ENCODE measurements around the gene ATIC. TPM values are rescaled to one million over a fixed set of nuclear protein-coding genes. Genes with fewer than 3 reads are reported as not detected.

Gene ATIC
- total and polyA plus RNA-seq, 2 of the 8 experiments (the other 6 are each of a cell fraction or from before 2014, with no cell fraction given): 139 to 319 TPM

- Histone ChIP-seq H2BK12ac (ENCODE audit: low read depth, low read length) (no peak overlapping the region), H2BK15ac (ENCODE audit: low read length) (no peak overlapping the region), H4K5ac (ENCODE audit: insufficient read length, low read depth, low read length) (no peak overlapping the region), H2AFZ (ENCODE audit: low read length) (no peak overlapping the region), H3K56ac (replicated peaks; ENCODE audit: insufficient read length, low read depth, low read length) (no peak overlapping the region), H3K27me3 (replicated peaks in 1 of 4; ENCODE audit: control insufficient read depth in 3 of 4, extremely low read depth in 1 of 4, insufficient read depth in 3 of 4, low read length in 3 of 4) (no peaks in the 10 kb centered on the region), H3K9me3 (ENCODE audit: insufficient read depth in 2 of 2, low read depth in 1 of 2, low read length in 1 of 2) (no peaks in the 10 kb centered on the region), H3K27ac (ENCODE audit: low read depth, low read length) (no peak overlapping the region), H4K91ac (replicated peaks; ENCODE audit: insufficient read length, low read length) (no peak overlapping the region), H2BK20ac (ENCODE audit: low read length) (no peak overlapping the region), H3K18ac (ENCODE audit: extremely low read depth, low read length) (no peak overlapping the region), H3K4me2 (ENCODE audit: insufficient read depth in 1 of 2, low read depth in 2 of 2, low read length in 2 of 2) (no peak overlapping the region), H3K4me3 (ENCODE audit: extremely low read depth in 1 of 4, insufficient read depth in 2 of 4, low read depth in 3 of 4, low read length in 4 of 4) (no peak overlapping the region), H3K4me1 (replicated peaks in 1 of 4; ENCODE audit: control insufficient read depth in 3 of 4, insufficient read depth in 4 of 4, low read length in 3 of 4) (peaks cover 0 to 12% (median 2%) of the 10 kb centered on the region in 4 experiments; a peak in 5 of 7 replicates), H2BK5ac (ENCODE audit: low read depth, low read length) (no peak overlapping the region), H3K4ac (replicated peaks; ENCODE audit: insufficient read length, low read depth, low read length) (no peak overlapping the region), H3K79me2 (ENCODE audit: control insufficient read depth in 1 of 2, insufficient read depth in 2 of 2, low read length in 2 of 2) (peaks cover 0 to 57% of the 10 kb centered on the region in 2 experiments; a peak in 2 of 4 replicates), H3K23ac (ENCODE audit: insufficient read length) (no peak overlapping the region), H3K23me2 (ENCODE audit: low read depth, low read length) (peaks cover 3% of the 10 kb centered on the region; the same call in 1 of the 2 replicates), H3K79me1 (ENCODE audit: low read depth, low read length) (no peaks in the 10 kb centered on the region), H4K8ac (ENCODE audit: extremely low read depth, insufficient read depth, low read length) (no peak overlapping the region), H3K14ac (ENCODE audit: insufficient read length) (no peak overlapping the region), H3K9ac (replicated peaks in 1 of 4; ENCODE audit: extremely low read depth in 1 of 4, low read depth in 3 of 4, low read length in 3 of 4) (no peak overlapping the region), H2BK120ac (replicated peaks; ENCODE audit: low read depth, low read length) (no peak overlapping the region), H4K20me1 (replicated peaks in 1 of 2; ENCODE audit: control insufficient read depth in 1 of 2, insufficient read depth in 2 of 2, low read length in 2 of 2) (peaks cover 0 to 2% of the 10 kb centered on the region in 2 experiments), H2AK5ac (ENCODE audit: low read depth, low read length) (no peak overlapping the region), H3K36me3 (ENCODE audit: control insufficient read depth in 2 of 4, insufficient read depth in 4 of 4, low read length in 3 of 4) (peaks cover 7 to 84% (median 43%) of the 10 kb centered on the region in 4 experiments; a peak in 7 of 8 replicates)
- FAIRE-seq (no peak), DNase-seq (ENCODE audit: low read depth in 1 of 2, low spot score in 2 of 2) (no peak)
- TF ChIP-seq CREB1 (IDR thresholded peaks at IDR 0.05) (no peak), RBBP5 (IDR thresholded peaks at IDR 0.05; ENCODE audit: borderline replicate concordance, low read depth, low read length) (no peak), GABPA (IDR thresholded peaks at IDR 0.05; ENCODE audit: borderline replicate concordance, insufficient read depth, low read length) (no peak), NRF1 (IDR thresholded peaks at IDR 0.05; ENCODE audit: low read depth, low read length) (no peak), YY1 (IDR thresholded peaks at IDR 0.05; ENCODE audit: low read depth, low read length) (no peak), EGR1 (IDR thresholded peaks at IDR 0.05; ENCODE audit: borderline replicate concordance, low read depth, low read length) (no peak), RNF2 (IDR thresholded peaks at IDR 0.05; ENCODE audit: borderline replicate concordance, low read depth, low read length, missing control alignments, poor library complexity, severe bottlenecking) (no peak), TBP (IDR thresholded peaks at IDR 0.05; ENCODE audit: low read depth, low read length) (no peak), BCL11A (IDR thresholded peaks at IDR 0.05; ENCODE audit: low read depth in 2 of 2, low read length in 2 of 2) (no peak), SRF (IDR thresholded peaks at IDR 0.05; ENCODE audit: low read depth, low read length) (no peak), E2F6 (IDR thresholded peaks at IDR 0.05) (no peak), SIX5 (IDR thresholded peaks at IDR 0.05; ENCODE audit: low read depth, low read length) (no peak), SP1 (IDR thresholded peaks at IDR 0.05; ENCODE audit: low read depth, low read length) (no peak), ATF3 (IDR thresholded peaks at IDR 0.05; ENCODE audit: insufficient read depth, low read depth, low read length) (no peak)
- 88% methylated on average over 2 of the region's 2 CpGs; no CpG with 5 or more reads in 1 of the 2 experiments for WGBS, 2 experiments (ENCODE audit: extremely low coverage in 1 of 2, insufficient coverage in 1 of 2, insufficient read length in 1 of 2, insufficient replicate concordance in 2 of 2, low coverage in 1 of 2, low lambda C conversion rate in 2 of 2, missing lambda C conversion rate in 1 of 2)
- POLR2A ChIA-PET (ENCODE audit: partially characterized antibody): no interaction called here
- CTCF ChIA-PET (ENCODE audit: partially characterized antibody): no interaction called here
Measured at GRCh38 chr2:215316336-215316735, 4.5 kb downstream of the ATIC start.
